Fibroblast of lung (primary cell): Measurements from ENCODE around the gene CSKMT. TPM values are rescaled to one million over a fixed set of nuclear protein-coding genes. Genes with fewer than 3 reads are reported as not detected.

ENCODE experiments used
- DNase-seq, 2 donors: peaks; one replicate each; pipeline versions ENCODE4 v3.0.0 to v3.0.0-alpha.2; 2010; ENCODE audit warnings: low read depth in 2 of 2
- H2AFZ ChIP-seq: 2 replicates; pipeline ENCODE4 v1.5.1; 2012; ENCODE audit warnings: low read length, control low read depth, inconsistent platforms
- H3K27ac ChIP-seq: 2 replicates; pipeline ENCODE4 v1.5.1; 2011; ENCODE audit warnings: low read length, control low read depth; ENCODE audit not compliant: insufficient read depth
- H3K27me3 ChIP-seq: 2 replicates; pipeline ENCODE4 v1.5.1; 2011; ENCODE audit warnings: mild to moderate bottlenecking, low read length; ENCODE audit not compliant: control insufficient read depth, insufficient read depth
- H3K36me3 ChIP-seq: 2 replicates; pipeline ENCODE4 v1.5.1; 2011; ENCODE audit warnings: low read length; ENCODE audit not compliant: control insufficient read depth, insufficient read depth
- H3K4me1 ChIP-seq: 2 replicates; pipeline ENCODE4 v1.5.1; 2011; ENCODE audit warnings: low read length; ENCODE audit not compliant: control insufficient read depth, insufficient read depth; ENCODE audit errors: extremely low read depth
- H3K4me2 ChIP-seq: 2 replicates; pipeline ENCODE4 v1.5.1; 2011; ENCODE audit warnings: low read length, control low read depth; ENCODE audit not compliant: insufficient read depth; ENCODE audit errors: extremely low read depth
- H3K4me3 ChIP-seq, 4 experiments: fragments of 200-600 bp in 1 of 4; sonication (generic) in 1 of 4; replicated peaks in 1 of 4; 2 replicates each; pipeline ENCODE4 v1.5.1; 2011 to 2016; ENCODE audit warnings: low read length in 4 of 4, low read depth in 3 of 4, mild to moderate bottlenecking in 3 of 4, control low read depth in 2 of 4, inconsistent platforms in 1 of 4, mixed read lengths in 1 of 4; ENCODE audit not compliant: insufficient read depth in 1 of 4; ENCODE audit errors: control extremely low read depth in 1 of 4
- H3K79me2 ChIP-seq: 2 replicates; pipeline ENCODE4 v1.5.1; 2012; ENCODE audit warnings: mild to moderate bottlenecking, low read length, inconsistent platforms; ENCODE audit not compliant: control insufficient read depth, insufficient read depth
- H3K9ac ChIP-seq: 2 replicates; pipeline ENCODE4 v1.5.1; 2011; ENCODE audit warnings: mild to moderate bottlenecking, low read length, control low read depth; ENCODE audit not compliant: insufficient read depth
- H3K9me3 ChIP-seq: 2 replicates; pipeline ENCODE4 v1.5.1; 2012; ENCODE audit warnings: low read depth, low read length; ENCODE audit not compliant: control insufficient read depth, insufficient read depth
- H4K20me1 ChIP-seq: 2 replicates; pipeline ENCODE4 v1.5.1; 2011; ENCODE audit warnings: low read length; ENCODE audit not compliant: control insufficient read depth, insufficient read depth; ENCODE audit errors: extremely low read depth
- CTCF ChIP-seq, 2 donors: IDR thresholded peaks in 1 of 2; conservative IDR thresholded peaks in 1 of 2; 1 replicate in 1 of 2; 2 replicates in 1 of 2; pipeline ENCODE4 v1.5.1; 2011 to 2012; ENCODE audit warnings: low read length in 2 of 2, control low read depth in 1 of 2, inconsistent platforms in 1 of 2, low read depth in 1 of 2, mild to moderate bottlenecking in 1 of 2
- EZH2 ChIP-seq: IDR thresholded peaks from 2 replicates; pipeline ENCODE4 v1.5.1; 2012; ENCODE audit warnings: low read length, control low read depth, mild to moderate bottlenecking; ENCODE audit errors: missing control alignments
- polyA plus RNA-seq, 2 donors: library from polyadenylated mRNA; depleted of rRNA in 1 of 2; stranded (reverse) in 1 of 2; unstranded in 1 of 2; fragments of >200 nt; gene quantifications; 2 replicates each; pipeline ENCODE4 v1.2.1, GENCODE V29; 2011 to 2012; ENCODE audit warnings: missing spikeins in 1 of 2
- total RNA-seq: library from RNA; depleted of rRNA; stranded (reverse); fragments of >200 nt; gene quantifications from 2 replicates; pipeline ENCODE4 v1.2.1, GENCODE V29; 2014

Gene CSKMT
- total and polyA plus RNA-seq, 2 donors (not counting 1 experiment from before 2014, with no cell fraction given) = 2.9 to 8.4 TPM

GRCh38 chr11:62705413-62705812 is 40.3 kb downstream of the CSKMT start:
- Histone ChIP-seq H3K4me1 (peaks cover 23% of the 10 kb centered on the region), H3K27ac (peak overlapping the region; percentile 96), H4K20me1 (no peaks in the 10 kb centered on the region), H3K79me2 (no peaks in the 10 kb centered on the region), H3K9ac (peak overlapping the region; percentile 79), H3K9me3 (no peaks in the 10 kb centered on the region), H3K27me3 (no peaks in the 10 kb centered on the region), H3K4me2 (peak overlapping the region; percentile 98), H3K36me3 (peaks cover 7% of the 10 kb centered on the region), H3K4me3 (peak overlapping the region; percentile 72 to 82 (median 80)), H2AFZ (peak overlapping the region; percentile 82)
- DNase-seq = peak in 1 of 2 donors; percentile 20
- TF ChIP-seq EZH2 (no peak), CTCF (conservative IDR thresholded peaks at IDR 0.05 in 1 of 2, IDR thresholded peaks at IDR 0.05 in 1 of 2; ENCODE audit: low read depth in 1 of 2, low read length in 2 of 2) (no peak)

- peak overlapping the region; percentile 72 to 82 (median 80) for H3K4me3 ChIP-seq
- no peaks in the 10 kb centered on the region for H3K79me2 ChIP-seq
- H3K36me3 ChIP-seq = peaks cover 11% of the 10 kb centered on the region
- peak overlapping the region; percentile 82 for H2AFZ ChIP-seq
- no peaks in the 10 kb centered on the region for H4K20me1 ChIP-seq
- DNase-seq = peak; percentile 92 to 94
- H3K9me3 ChIP-seq = no peaks in the 10 kb centered on the region
- H3K4me2 ChIP-seq = peak overlapping the region; percentile 98
- peak overlapping the region; percentile 96 for H3K27ac ChIP-seq
- TF ChIP-seq CTCF (conservative IDR thresholded peaks at IDR 0.05 in 1 of 2, IDR thresholded peaks at IDR 0.05 in 1 of 2; ENCODE audit: low read depth in 1 of 2, low read length in 2 of 2) (no peak), EZH2 (no peak)
- no peaks in the 10 kb centered on the region for H3K27me3 ChIP-seq
- peaks cover 24% of the 10 kb centered on the region for H3K4me1 ChIP-seq
- H3K9ac ChIP-seq = peak overlapping the region; percentile 79
These were observed 41.1 kb downstream of the CSKMT start for GRCh38 chr11:62705880-62706849.

- Histone ChIP-seq H3K27ac (no peak overlapping the region), H3K4me3 (peak overlapping the region in 2 of 4 experiments; percentile 49 to 72), H3K9ac (no peak overlapping the region), H3K4me1 (peaks cover 24% of the 10 kb centered on the region), H3K79me2 (no peaks in the 10 kb centered on the region), H2AFZ (no peak overlapping the region), H4K20me1 (no peaks in the 10 kb centered on the region), H3K9me3 (no peaks in the 10 kb centered on the region), H3K36me3 (peaks cover 13% of the 10 kb centered on the region), H3K4me2 (peak overlapping the region; percentile 79), H3K27me3 (no peaks in the 10 kb centered on the region)
- TF ChIP-seq CTCF (conservative IDR thresholded peaks at IDR 0.05 in 1 of 2, IDR thresholded peaks at IDR 0.05 in 1 of 2; ENCODE audit: low read depth in 1 of 2, low read length in 2 of 2) (no peak), EZH2 (no peak)
- DNase-seq = no peak
These were observed 41.7 kb downstream of the CSKMT start for GRCh38 chr11:62706850-62707247.
